22Rv1 (cell line): ENCODE measurements around the gene RGS21.

ENCODE experiments used
- H3K27ac ChIP-seq: fragments of 450-650 bp; 2 replicates; pipeline ENCODE4 v1.5.1; 2017
- CTCF ChIP-seq: fragments of 450-650 bp; IDR thresholded peaks from 2 replicates; pipeline ENCODE4 v1.5.1; 2017; ENCODE audit warnings: mild to moderate bottlenecking
- ZFX ChIP-seq: fragments of 450-650 bp; IDR thresholded peaks from 2 replicates; pipeline ENCODE4 v1.6.1; 2017; ENCODE audit warnings: antibody characterized with exemption, borderline replicate concordance

The RGS21 gene

GRCh38 chr1:192351550-192351949 lies 34.8 kb downstream of the RGS21 start:
- no peak overlapping the region for H3K27ac ChIP-seq
- TF ChIP-seq ZFX (no peak), CTCF (no peak)

- TF ChIP-seq CTCF = no peak
- H3K27ac ChIP-seq = no peak overlapping the region
Measured at GRCh38 chr1:192357924-192358323, 41.1 kb downstream of the RGS21 start.

- no peak for TF ChIP-seq ZFX
- no peak for TF ChIP-seq CTCF
- H3K27ac ChIP-seq = no peak overlapping the region
Measured at GRCh38 chr1:192358402-192358801, 41.6 kb downstream of the RGS21 start.

- H3K27ac ChIP-seq = no peak overlapping the region
- TF ChIP-seq CTCF = no peak
- no peak for TF ChIP-seq ZFX
Measured at GRCh38 chr1:192358822-192359221, 42.0 kb downstream of the RGS21 start.

GRCh38 chr1:192363177-192363576 lies 46.4 kb downstream of the RGS21 start:
- TF ChIP-seq ZFX (no peak), CTCF (0 out of 2 replicates have a peak, but pooled peaks have one; percentile 23)

GRCh38 chr1:192367436-192367835 lies 50.6 kb downstream of the RGS21 start:
- H3K27ac ChIP-seq = no peak overlapping the region
- TF ChIP-seq ZFX (no peak), CTCF (no peak)

More at GRCh38 chr1:192363177-192363576, 46.4 kb downstream of the RGS21 start:
- no peak overlapping the region for H3K27ac ChIP-seq

- no peak for TF ChIP-seq CTCF
- no peak for TF ChIP-seq ZFX
- H3K27ac ChIP-seq = no peak overlapping the region
Measured at GRCh38 chr1:192375306-192375705, 58.5 kb downstream of the RGS21 start.
